ENCODE results near the gene SLAMF7.

Gene SLAMF7

GRCh38 chr1:160800142-160800541 is 61.1 kb downstream of the SLAMF7 start:
- H3K4me3 ChIP-seq (ENCODE audit: low read length), result no peak overlapping the region
- TF ChIP-seq, protein P1, sequence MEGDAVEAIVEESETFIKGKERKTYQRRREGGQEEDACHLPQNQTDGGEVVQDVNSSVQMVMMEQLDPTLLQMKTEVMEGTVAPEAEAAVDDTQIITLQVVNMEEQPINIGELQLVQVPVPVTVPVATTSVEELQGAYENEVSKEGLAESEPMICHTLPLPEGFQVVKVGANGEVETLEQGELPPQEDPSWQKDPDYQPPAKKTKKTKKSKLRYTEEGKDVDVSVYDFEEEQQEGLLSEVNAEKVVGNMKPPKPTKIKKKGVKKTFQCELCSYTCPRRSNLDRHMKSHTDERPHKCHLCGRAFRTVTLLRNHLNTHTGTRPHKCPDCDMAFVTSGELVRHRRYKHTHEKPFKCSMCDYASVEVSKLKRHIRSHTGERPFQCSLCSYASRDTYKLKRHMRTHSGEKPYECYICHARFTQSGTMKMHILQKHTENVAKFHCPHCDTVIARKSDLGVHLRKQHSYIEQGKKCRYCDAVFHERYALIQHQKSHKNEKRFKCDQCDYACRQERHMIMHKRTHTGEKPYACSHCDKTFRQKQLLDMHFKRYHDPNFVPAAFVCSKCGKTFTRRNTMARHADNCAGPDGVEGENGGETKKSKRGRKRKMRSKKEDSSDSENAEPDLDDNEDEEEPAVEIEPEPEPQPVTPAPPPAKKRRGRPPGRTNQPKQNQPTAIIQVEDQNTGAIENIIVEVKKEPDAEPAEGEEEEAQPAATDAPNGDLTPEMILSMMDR (conservative IDR thresholded peaks at IDR 0.05; ENCODE audit: low read depth, low read length), result no peak
- no peak for DNase-seq (ENCODE audit: low read depth)

DNA sequence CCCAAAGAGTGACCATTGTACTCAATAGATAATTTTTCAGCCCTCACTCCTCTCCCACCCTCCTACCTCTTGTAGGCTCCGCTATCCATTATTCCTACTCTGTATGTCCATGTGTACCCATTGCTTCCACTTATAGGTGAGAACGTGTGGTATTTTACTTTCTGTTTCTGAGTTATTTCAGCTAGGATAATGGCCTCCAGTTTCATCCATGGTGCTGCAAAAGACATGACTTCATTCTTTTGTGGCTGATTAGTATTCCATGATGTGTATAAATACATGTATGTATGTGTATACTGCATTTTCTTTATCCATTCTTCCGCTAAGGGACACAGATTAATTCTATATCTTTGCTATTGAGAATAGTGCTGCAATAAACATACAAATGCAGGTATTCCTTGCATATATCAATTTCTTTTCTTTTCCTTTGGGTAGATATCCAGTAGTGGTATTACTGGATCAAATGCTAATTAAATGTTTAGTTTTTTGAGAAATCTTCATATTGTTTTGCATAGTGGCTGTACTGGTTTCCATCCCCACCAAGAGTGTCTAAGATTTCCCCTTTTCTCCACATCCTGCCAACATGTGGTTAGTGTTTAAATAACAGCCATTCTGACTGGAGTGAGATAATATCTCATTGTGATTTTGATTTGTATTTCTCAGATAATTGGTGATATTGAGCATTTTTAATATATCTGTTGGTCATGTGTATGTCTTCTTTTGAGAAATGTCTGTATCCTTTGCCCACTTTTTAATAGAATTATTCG is 61.8 kb downstream of the SLAMF7 start:
- TF ChIP-seq, protein P1 (conservative IDR thresholded peaks at IDR 0.05; ENCODE audit: low read depth, low read length), result no peak
- DNase-seq (ENCODE audit: low read depth), result no peak

DNA sequence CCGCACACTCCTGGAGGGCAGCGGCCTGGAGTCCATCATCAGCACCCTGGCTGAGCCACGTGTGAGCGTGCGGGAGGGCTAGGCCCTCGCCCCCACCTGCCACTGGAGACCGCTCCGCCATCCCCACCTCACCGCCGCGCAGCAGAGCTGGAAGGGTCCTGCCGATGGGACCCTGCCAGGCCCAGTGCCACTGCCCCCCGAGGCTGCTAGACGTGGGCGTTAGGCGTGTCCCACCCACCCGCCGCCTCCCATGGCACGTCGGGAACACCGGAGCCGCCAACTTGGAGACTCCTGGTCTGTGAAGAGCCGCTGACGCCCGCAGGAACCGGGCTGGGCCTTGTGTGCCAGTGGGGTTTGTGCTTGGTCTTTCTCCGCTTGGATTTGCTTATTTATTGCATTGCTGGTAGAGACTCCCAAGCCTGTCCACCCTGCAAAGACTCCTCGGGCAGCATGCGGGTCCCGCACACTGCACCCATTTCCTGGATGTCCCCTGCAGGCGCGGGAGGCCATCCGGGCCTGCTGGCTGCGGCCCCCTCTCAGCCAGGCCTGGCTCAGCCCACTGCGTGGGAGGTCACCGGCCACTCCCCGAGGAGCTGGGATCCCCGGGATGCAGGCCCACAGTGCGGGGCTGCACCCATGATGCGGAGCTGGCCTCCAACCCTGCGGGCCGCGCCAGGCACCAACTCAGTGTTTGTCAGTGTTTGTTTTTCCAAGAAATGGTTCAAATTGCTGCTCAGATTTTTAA is 63.0 kb downstream of the SLAMF7 start:
- TF ChIP-seq, protein P1 (conservative IDR thresholded peaks at IDR 0.05; ENCODE audit: low read depth, low read length), result no peak
- no peak for DNase-seq (ENCODE audit: low read depth)
- H3K4me3 ChIP-seq (ENCODE audit: low read length), result no peak overlapping the region

More for the DNA sequence above, 61.8 kb downstream of the SLAMF7 start:
- no peak overlapping the region for H3K4me3 ChIP-seq (ENCODE audit: low read length)
